ENCODE results near the gene ZNF544.

ZNF544 gene

GRCh38 chr19:58228585-58229254 lies at the start of gene ZNF544:
Gene ZNF544, plus strand, starts transcription at chr19:58228914. Its CDS starts 15,110 bp downstream, at chr19:58244024.
- DNase-seq = peak; percentile 80 to 85 (median 80)

GRCh38 chr19:58181902-58182576 lies 46.7 kb upstream of the ZNF544 start:
- DNase-seq = peak in 1 of 3 experiments; percentile 25

DNA sequence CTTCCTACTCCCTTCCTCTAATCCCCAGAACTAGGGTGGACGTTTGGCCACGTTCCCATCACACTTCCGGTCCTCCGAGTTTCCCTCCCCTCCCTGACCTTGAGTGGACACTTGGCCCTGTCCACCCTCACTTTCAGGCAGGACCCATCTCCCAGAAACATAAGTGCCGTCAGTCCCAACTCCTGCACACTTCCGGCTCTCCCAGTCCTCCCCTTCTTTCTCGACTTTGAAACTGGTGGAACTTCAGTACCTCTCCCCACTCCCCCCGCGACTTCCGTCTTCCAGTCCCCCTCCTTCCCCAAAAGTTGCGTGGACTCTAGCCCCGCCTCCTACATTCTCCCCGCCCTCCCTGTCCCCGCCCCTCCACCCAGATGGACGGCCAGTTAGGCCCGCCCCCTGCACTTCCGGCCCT lies 46.1 kb upstream of the ZNF544 start:
- peak in 1 of 3 experiments; percentile 60 for DNase-seq

DNA sequence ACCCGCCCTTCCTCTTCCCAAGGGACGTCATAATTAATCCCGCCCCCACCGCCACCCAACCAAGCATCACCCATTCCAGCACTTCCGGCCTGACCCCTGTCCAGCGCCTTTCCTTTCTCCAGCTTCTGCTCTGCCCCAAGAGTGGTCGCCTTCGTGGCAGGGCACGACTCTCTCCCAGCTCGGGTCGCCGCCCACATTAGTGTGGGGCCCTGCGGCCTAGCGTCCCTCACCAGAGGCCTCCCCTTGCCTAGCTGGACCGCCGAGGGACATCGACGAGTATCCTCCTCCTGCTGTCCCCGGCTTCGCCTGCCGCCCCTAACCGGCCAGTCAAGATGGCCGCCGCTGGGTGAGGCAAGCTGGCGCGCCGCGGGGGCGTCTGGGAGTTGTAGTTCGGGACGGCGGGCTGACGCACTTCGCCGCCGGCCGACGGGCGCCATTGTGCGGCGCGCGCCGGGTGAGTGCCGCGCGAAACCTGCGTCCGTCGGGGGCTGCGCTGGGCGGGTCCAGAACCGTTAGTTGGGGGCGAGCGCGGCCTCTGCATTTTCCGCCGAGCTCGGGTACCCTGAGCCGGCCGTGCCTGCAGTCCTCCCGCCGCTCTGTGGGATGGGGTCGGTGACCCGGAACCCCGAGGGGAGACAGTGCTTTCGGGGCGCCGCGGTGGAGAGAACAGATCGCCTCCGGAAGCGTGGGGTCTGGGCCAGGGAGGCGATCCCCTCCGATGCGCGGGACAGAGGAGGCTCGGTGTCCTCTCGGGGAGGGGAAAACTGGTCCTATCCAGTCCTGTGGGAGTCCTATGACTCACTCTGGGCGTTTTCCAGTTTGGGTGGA lies 45.5 kb upstream of the ZNF544 start, which contains the start of gene ZNF274:
TSS of gene ZNF274 (plus strand) at position 73 of the 828 bp plus-strand sequence. CDS start 905 bp downstream, outside the sequence.
- peak; percentile 85 to 90 (median 87) for DNase-seq

GRCh38 chr19:58183817-58184215 lies 44.9 kb upstream of the ZNF544 start:
- DNase-seq = peak in 1 of 3 experiments; percentile 25

DNA sequence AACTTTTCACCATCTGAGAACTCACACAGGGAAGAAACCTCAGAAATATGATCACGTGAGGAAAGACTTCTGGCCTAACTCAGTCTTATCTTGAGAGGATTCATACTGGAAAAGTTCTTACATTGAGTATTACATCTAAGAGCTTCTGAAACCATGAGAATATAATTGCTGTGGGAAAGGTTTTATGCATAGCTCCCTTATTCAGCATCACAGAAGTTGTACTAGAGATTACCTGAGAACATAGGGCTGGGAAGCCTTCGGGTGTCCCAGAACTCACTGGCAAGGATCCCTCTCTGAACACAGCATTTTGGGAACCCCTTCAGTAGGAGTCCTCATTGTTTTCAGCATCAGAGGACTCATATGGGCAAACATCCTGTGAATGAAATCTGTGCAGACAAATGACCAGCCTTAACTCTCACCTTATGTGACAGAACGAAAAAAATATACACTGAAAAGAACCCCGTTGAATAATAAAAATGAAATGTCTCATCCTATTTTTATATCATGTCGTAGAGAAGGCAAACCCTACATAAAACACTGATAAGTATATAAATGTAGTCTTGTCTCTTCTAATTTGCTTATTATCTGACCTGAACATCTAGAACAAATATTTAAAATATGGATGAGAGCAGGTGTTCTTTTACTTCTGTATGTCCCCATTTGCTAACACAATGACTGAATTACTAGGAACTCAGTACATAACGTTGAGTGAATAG lies 31.7 kb upstream of the ZNF544 start:
- DNase-seq = peak in 1 of 3 experiments; percentile 38

DNA sequence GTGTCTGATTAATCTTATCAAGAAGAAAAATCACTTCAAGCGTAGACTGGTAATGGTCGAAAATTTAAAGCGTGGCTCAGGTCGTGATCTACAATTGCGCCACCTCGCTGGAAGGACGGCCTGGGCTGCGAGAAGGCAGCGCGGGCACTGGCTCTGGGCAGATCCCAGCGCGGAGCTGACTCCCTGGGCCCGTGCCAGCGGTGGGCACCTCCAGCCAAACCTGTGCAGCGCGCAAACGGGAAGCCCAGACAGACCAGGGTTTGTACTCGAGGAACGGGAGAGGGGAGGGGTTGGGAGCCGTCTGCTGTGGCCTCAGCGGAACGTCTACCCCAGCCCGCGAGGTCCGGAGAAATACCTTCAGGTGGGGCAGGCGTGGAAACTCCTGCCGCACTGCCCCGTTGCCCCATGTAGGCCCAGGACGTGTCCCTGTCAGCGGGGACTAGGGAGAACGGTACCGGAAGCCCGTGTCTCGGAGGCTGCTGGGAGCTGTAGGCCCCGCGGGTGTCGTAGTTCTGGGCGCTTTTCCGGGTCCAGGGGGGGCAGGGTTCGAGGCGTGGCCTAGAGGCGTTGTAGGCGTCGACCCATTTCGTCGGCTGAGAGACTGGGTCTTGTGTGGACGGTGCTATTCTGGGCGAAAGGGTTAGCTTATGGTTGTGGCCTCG lies 24.8 kb upstream of the ZNF544 start:
- DNase-seq = no peak

- DNase-seq = no peak
These were observed 24.1 kb upstream of the ZNF544 start for GRCh38 chr19:58204566-58204965.

DNA sequence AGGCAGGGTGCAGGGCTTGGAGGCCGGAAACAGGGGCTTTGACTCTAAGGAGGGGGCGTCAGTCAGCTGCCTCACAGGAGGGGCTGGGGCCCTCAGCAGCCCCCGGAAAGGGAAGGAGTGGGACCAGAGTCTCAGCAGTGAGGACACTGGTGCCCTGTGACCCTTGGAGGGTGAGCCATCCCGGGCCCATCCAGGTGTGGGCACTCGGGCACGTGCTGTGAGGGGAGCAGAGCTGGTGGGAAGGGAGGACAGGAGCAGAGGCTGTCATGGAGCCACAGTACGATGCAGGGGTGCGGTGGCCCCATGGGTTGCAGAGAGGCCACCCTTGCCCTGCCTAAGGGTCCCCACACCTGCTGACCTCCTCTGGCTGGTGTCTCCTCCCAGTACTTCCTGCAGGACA lies 19.1 kb upstream of the ZNF544 start:
- no peak for DNase-seq

DNA sequence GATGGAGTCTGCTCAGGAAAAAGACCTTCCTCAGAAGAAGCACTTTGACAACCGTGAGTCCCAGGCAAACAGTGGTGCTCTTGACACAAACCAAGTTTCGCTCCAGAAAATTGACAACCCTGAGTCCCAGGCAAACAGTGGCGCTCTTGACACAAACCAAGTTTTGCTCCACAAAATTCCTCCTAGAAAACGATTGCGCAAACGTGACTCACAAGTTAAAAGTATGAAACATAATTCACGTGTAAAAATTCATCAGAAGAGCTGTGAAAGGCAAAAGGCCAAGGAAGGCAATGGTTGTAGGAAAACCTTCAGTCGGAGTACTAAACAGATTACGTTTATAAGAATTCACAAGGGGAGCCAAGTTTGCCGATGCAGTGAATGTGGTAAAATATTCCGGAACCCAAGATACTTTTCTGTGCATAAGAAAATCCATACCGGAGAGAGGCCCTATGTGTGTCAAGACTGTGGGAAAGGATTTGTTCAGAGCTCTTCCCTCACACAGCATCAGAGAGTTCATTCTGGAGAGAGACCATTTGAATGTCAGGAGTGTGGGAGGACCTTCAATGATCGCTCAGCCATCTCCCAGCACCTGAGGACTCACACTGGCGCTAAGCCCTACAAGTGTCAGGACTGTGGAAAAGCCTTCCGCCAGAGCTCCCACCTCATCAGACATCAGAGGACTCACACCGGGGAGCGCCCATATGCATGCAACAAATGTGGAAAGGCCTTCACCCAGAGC lies 16.2 kb upstream of the ZNF544 start:
- no peak for DNase-seq

- DNase-seq = no peak
These were observed 15.7 kb upstream of the ZNF544 start for GRCh38 chr19:58213075-58213369.

- DNase-seq = no peak
These were observed 11.6 kb upstream of the ZNF544 start for GRCh38 chr19:58217069-58217481.

GRCh38 chr19:58217607-58218391 lies 10.9 kb upstream of the ZNF544 start:
- no peak for DNase-seq

DNA sequence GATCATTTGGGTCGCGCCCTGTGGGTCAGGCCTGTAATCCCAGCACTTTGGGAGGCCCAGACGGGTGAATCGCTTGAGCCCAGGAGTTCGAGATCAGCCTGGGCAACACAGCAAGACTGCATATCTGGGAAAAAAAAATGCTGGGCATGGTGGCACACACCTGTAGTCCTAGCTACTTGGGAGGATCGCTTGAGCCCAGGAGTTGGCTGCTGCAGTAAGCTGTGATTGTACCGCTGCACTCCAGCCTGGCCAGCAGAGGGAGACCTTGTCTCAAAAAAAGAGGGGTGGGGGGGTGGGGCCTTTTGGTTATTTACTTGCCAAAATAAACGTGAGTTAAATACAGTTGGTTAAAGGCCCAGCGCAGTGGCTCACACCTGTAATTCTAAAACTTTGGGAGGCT lies 9.8 kb upstream of the ZNF544 start:
- peak in 1 of 3 experiments; percentile 14 for DNase-seq

DNA sequence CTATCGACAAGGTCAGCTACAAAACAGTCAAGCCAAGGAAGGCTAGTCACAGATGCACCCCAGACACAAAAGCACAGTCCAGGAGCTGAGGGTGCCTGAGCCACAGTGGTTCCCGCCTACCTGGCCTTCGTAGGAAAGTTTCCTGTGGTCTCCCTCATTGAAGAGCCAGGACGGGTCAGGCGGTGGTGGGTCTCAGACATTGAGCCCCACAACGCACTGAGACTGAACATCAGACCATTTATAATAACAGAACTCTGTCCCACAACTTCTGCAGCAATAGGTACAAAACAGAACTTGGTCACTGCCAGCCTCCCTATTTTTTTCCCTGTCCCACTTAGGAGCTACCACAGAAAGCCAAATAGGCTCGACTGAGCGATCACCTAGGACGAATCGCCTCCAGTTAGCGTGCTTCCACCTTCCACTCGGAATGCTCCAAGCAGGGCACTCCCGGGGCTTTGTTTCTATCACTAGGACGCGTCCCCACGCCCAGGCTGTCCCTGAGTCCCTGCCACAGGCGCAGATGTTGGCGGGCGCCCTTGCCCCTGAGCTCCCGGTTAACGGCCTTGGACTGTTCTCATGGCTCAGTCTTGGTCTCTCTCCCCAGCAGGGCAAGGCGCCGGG lies 640 bp upstream of the ZNF544 start:
- peak in 2 of 3 experiments; percentile 27 to 35 for DNase-seq

- DNase-seq = peak in 1 of 3 experiments; percentile 9
These were observed 533 bp downstream of the ZNF544 start for GRCh38 chr19:58229255-58229639.

GRCh38 chr19:58237324-58237723 lies 8.6 kb downstream of the ZNF544 start:
- DNase-seq = no peak

- no peak for DNase-seq
These were observed 14.6 kb downstream of the ZNF544 start for GRCh38 chr19:58243351-58243750.

DNA sequence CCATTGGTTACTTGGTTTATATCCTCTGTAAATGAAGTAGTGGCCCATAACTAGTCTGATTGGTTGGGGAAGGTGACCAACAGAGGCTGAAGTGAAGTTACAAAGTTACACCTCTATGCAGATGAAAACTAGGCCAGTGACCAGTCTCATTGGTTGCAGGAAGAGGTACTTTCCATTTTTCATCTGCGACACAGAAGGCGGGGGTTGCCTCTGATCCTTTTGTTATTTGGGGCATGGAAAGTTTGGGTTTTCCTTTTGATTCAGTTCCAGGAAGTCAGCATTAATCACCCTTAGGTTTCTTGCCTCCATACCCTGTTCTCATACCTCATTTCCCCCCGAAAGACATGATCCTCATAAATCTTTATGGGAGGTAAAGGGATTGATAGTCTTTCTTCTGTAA lies 20.2 kb downstream of the ZNF544 start:
- no peak for DNase-seq

DNA sequence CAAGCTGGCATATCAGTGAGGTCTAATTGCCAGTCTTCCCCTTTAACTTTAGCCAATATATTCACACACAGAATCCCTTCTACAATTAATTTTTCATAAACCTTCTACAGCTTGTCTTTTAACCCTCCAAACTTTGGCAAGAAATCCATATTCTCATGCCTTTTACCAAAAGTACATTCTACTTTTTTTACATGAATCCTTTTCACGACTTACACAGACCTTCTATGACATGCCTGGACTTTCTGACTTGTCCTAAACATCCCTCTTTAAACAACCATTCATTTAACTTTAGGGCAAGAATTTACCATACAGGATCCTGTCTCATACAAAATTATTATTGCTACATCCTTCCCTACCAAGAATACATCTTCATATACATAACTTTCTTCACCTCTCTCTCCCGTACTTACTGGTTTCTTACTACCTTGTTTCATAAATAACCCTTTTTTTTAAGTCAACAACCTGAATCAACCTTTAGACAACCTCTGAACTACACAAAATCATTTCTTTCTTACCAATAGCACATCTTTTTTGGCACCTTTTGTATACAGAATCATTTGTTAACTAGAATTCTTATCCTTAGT lies 23.5 kb downstream of the ZNF544 start:
- peak in 1 of 3 experiments; percentile 5 for DNase-seq

Measured in NCI-H1417 (cell line).